ENCODE results near the gene BMPR1B.
A peak's percentile ranks its signal among the peaks of the same experiment; 100 is the strongest.

BMPR1B gene

GRCh38 chr4:94965852-94966251 lies 208.1 kb downstream of the BMPR1B start:
- no peaks in the 10 kb centered on the region for H3K36me3 ChIP-seq (ENCODE audit: insufficient read depth, low read length)
- no peaks in the 10 kb centered on the region for H3K4me1 ChIP-seq (ENCODE audit: insufficient read depth, low read length)
- no peaks in the 10 kb centered on the region for H3K27me3 ChIP-seq (ENCODE audit: insufficient read depth, low read length)
- peaks cover 8% of the 10 kb centered on the region for H3K9me3 ChIP-seq (ENCODE audit: low read length)
- H3K4me3 ChIP-seq (ENCODE audit: low read length), result no peak overlapping the region
- H2AFZ ChIP-seq (ENCODE audit: low read depth, low read length), result no peak overlapping the region

GRCh38 chr4:94968493-94968892 lies 210.7 kb downstream of the BMPR1B start:
- Histone ChIP-seq H2AFZ (ENCODE audit: low read depth, low read length) (no peak overlapping the region), H3K4me3 (ENCODE audit: low read length) (no peak overlapping the region), H3K27me3 (ENCODE audit: insufficient read depth, low read length) (no peaks in the 10 kb centered on the region), H3K4me1 (ENCODE audit: insufficient read depth, low read length) (peaks cover 9% of the 10 kb centered on the region), H3K36me3 (ENCODE audit: insufficient read depth, low read length) (no peaks in the 10 kb centered on the region), H3K9me3 (ENCODE audit: low read length) (peaks cover 2% of the 10 kb centered on the region)

- Histone ChIP-seq H3K9me3 (ENCODE audit: low read length) (peaks cover 2% of the 10 kb centered on the region), H3K4me3 (ENCODE audit: low read length) (no peak overlapping the region)
Observed at GRCh38 chr4:94970650-94971049, 212.9 kb downstream of the BMPR1B start.

GRCh38 chr4:94974773-94975172 lies 217.0 kb downstream of the BMPR1B start:
- Histone ChIP-seq H2AFZ (ENCODE audit: low read depth, low read length) (no peak overlapping the region), H3K4me3 (ENCODE audit: low read length) (no peak overlapping the region), H3K9me3 (ENCODE audit: low read length) (no peaks in the 10 kb centered on the region), H3K27me3 (ENCODE audit: insufficient read depth, low read length) (no peaks in the 10 kb centered on the region), H3K4me1 (ENCODE audit: insufficient read depth, low read length) (peaks cover 26% of the 10 kb centered on the region), H3K36me3 (ENCODE audit: insufficient read depth, low read length) (no peaks in the 10 kb centered on the region)

More at GRCh38 chr4:94970650-94971049, 212.9 kb downstream of the BMPR1B start:
- Histone ChIP-seq H2AFZ (ENCODE audit: low read depth, low read length) (no peak overlapping the region), H3K27me3 (ENCODE audit: insufficient read depth, low read length) (no peaks in the 10 kb centered on the region), H3K36me3 (ENCODE audit: insufficient read depth, low read length) (no peaks in the 10 kb centered on the region), H3K4me1 (ENCODE audit: insufficient read depth, low read length) (peaks cover 19% of the 10 kb centered on the region)

GRCh38 chr4:94976371-94977011 lies 218.7 kb downstream of the BMPR1B start:
- H3K36me3 ChIP-seq (ENCODE audit: insufficient read depth, low read length), result no peaks in the 10 kb centered on the region
- no peaks in the 10 kb centered on the region for H3K9me3 ChIP-seq (ENCODE audit: low read length)
- no peak overlapping the region for H3K4me3 ChIP-seq (ENCODE audit: low read length)
- H3K27me3 ChIP-seq (ENCODE audit: insufficient read depth, low read length), result no peaks in the 10 kb centered on the region
- H2AFZ ChIP-seq (ENCODE audit: low read depth, low read length), result no peak overlapping the region
- H3K4me1 ChIP-seq (ENCODE audit: insufficient read depth, low read length), result peaks cover 26% of the 10 kb centered on the region

- no peaks in the 10 kb centered on the region for H3K27me3 ChIP-seq (ENCODE audit: insufficient read depth, low read length)
- no peaks in the 10 kb centered on the region for H3K9me3 ChIP-seq (ENCODE audit: low read length)
- peaks cover 13% of the 10 kb centered on the region for H3K4me1 ChIP-seq (ENCODE audit: insufficient read depth, low read length)
- H3K36me3 ChIP-seq (ENCODE audit: insufficient read depth, low read length), result no peaks in the 10 kb centered on the region
- no peak overlapping the region for H2AFZ ChIP-seq (ENCODE audit: low read depth, low read length)
- no peak overlapping the region for H3K4me3 ChIP-seq (ENCODE audit: low read length)
Observed at GRCh38 chr4:94978904-94979303, 221.1 kb downstream of the BMPR1B start.

- H3K27me3 ChIP-seq (ENCODE audit: insufficient read depth, low read length), result no peaks in the 10 kb centered on the region
- no peak overlapping the region for H3K4me3 ChIP-seq (ENCODE audit: low read length)
- H3K9me3 ChIP-seq (ENCODE audit: low read length), result no peaks in the 10 kb centered on the region
- no peaks in the 10 kb centered on the region for H3K36me3 ChIP-seq (ENCODE audit: insufficient read depth, low read length)
- H3K4me1 ChIP-seq (ENCODE audit: insufficient read depth, low read length), result peaks cover 8% of the 10 kb centered on the region
- H2AFZ ChIP-seq (ENCODE audit: low read depth, low read length), result no peak overlapping the region
Observed at GRCh38 chr4:94979621-94980020, 221.9 kb downstream of the BMPR1B start.

- Histone ChIP-seq H3K4me1 (ENCODE audit: insufficient read depth, low read length) (peaks cover 18% of the 10 kb centered on the region), H3K27me3 (ENCODE audit: insufficient read depth, low read length) (no peaks in the 10 kb centered on the region), H3K9me3 (ENCODE audit: low read length) (no peaks in the 10 kb centered on the region), H2AFZ (ENCODE audit: low read depth, low read length) (peak overlapping the region; percentile 24), H3K36me3 (ENCODE audit: insufficient read depth, low read length) (peaks cover 2% of the 10 kb centered on the region), H3K4me3 (ENCODE audit: low read length) (peak overlapping the region; percentile 34)
Observed at GRCh38 chr4:94995684-94996394, 238.1 kb downstream of the BMPR1B start.

GRCh38 chr4:95000076-95000648 lies 242.4 kb downstream of the BMPR1B start:
- Histone ChIP-seq H3K27me3 (ENCODE audit: insufficient read depth, low read length) (no peaks in the 10 kb centered on the region), H3K36me3 (ENCODE audit: insufficient read depth, low read length) (peaks cover 2% of the 10 kb centered on the region), H3K4me3 (ENCODE audit: low read length) (no peak overlapping the region)

GRCh38 chr4:95004912-95005311 lies 247.2 kb downstream of the BMPR1B start:
- no peaks in the 10 kb centered on the region for H3K36me3 ChIP-seq (ENCODE audit: insufficient read depth, low read length)
- no peaks in the 10 kb centered on the region for H3K9me3 ChIP-seq (ENCODE audit: low read length)
- no peak overlapping the region for H3K4me3 ChIP-seq (ENCODE audit: low read length)
- peaks cover 4% of the 10 kb centered on the region for H3K4me1 ChIP-seq (ENCODE audit: insufficient read depth, low read length)
- H2AFZ ChIP-seq (ENCODE audit: low read depth, low read length), result no peak overlapping the region
- H3K27me3 ChIP-seq (ENCODE audit: insufficient read depth, low read length), result no peaks in the 10 kb centered on the region

More at GRCh38 chr4:95000076-95000648, 242.4 kb downstream of the BMPR1B start:
- Histone ChIP-seq H3K9me3 (ENCODE audit: low read length) (no peaks in the 10 kb centered on the region), H3K4me1 (ENCODE audit: insufficient read depth, low read length) (peaks cover 19% of the 10 kb centered on the region), H2AFZ (ENCODE audit: low read depth, low read length) (no peak overlapping the region)

GRCh38 chr4:95007998-95008397 lies 250.2 kb downstream of the BMPR1B start:
- no peak overlapping the region for H3K4me3 ChIP-seq (ENCODE audit: low read length)
- no peaks in the 10 kb centered on the region for H3K9me3 ChIP-seq (ENCODE audit: low read length)
- no peaks in the 10 kb centered on the region for H3K36me3 ChIP-seq (ENCODE audit: insufficient read depth, low read length)
- no peak overlapping the region for H2AFZ ChIP-seq (ENCODE audit: low read depth, low read length)
- no peaks in the 10 kb centered on the region for H3K27me3 ChIP-seq (ENCODE audit: insufficient read depth, low read length)
- H3K4me1 ChIP-seq (ENCODE audit: insufficient read depth, low read length), result no peaks in the 10 kb centered on the region

- Histone ChIP-seq H3K27me3 (ENCODE audit: insufficient read depth, low read length) (no peaks in the 10 kb centered on the region), H3K36me3 (ENCODE audit: insufficient read depth, low read length) (no peaks in the 10 kb centered on the region), H3K4me3 (ENCODE audit: low read length) (no peak overlapping the region)
Observed at GRCh38 chr4:95013236-95013635, 255.5 kb downstream of the BMPR1B start.

GRCh38 chr4:95014068-95014467 lies 256.3 kb downstream of the BMPR1B start:
- H2AFZ ChIP-seq (ENCODE audit: low read depth, low read length), result no peak overlapping the region
- no peaks in the 10 kb centered on the region for H3K9me3 ChIP-seq (ENCODE audit: low read length)
- no peak overlapping the region for H3K4me3 ChIP-seq (ENCODE audit: low read length)
- no peaks in the 10 kb centered on the region for H3K36me3 ChIP-seq (ENCODE audit: insufficient read depth, low read length)
- no peaks in the 10 kb centered on the region for H3K27me3 ChIP-seq (ENCODE audit: insufficient read depth, low read length)
- peaks cover 2% of the 10 kb centered on the region for H3K4me1 ChIP-seq (ENCODE audit: insufficient read depth, low read length)

More at GRCh38 chr4:95013236-95013635, 255.5 kb downstream of the BMPR1B start:
- Histone ChIP-seq H2AFZ (ENCODE audit: low read depth, low read length) (no peak overlapping the region), H3K4me1 (ENCODE audit: insufficient read depth, low read length) (peaks cover 2% of the 10 kb centered on the region), H3K9me3 (ENCODE audit: low read length) (no peaks in the 10 kb centered on the region)

Data from neuron (in vitro differentiated cells).